Pons (tissue), 1 donor: ENCODE results near the gene CALML3.
"Not testable (repeated sequence)": the region's sequence is repeated elsewhere in the genome, so short reads cannot be mapped to it uniquely, and the experiment has no call there.

Experiments
- DNase-seq: peaks from one replicate; pipeline ENCODE4 v3.0.0-alpha.2; 2016; ENCODE audit warnings: low spot score

The CALML3 gene

GRCh38 chr10:5553400-5554170 lies 28.8 kb downstream of the CALML3 start:
- DNase-seq: no peak

- no peak for DNase-seq
Measured at GRCh38 chr10:5555021-5555510, 30.3 kb downstream of the CALML3 start.

- DNase-seq: no peak
Measured at GRCh38 chr10:5555881-5556280, 31.1 kb downstream of the CALML3 start.

GRCh38 chr10:5556576-5556975 lies 31.8 kb downstream of the CALML3 start:
- no peak for DNase-seq

GRCh38 chr10:5557040-5557721 lies 32.4 kb downstream of the CALML3 start:
- no peak for DNase-seq

- DNase-seq: no peak
Measured at GRCh38 chr10:5557799-5558771, 33.3 kb downstream of the CALML3 start.

- not testable (repeated sequence) for DNase-seq
Measured at GRCh38 chr10:5559022-5559421, 34.3 kb downstream of the CALML3 start.

- no peak for DNase-seq
Measured at GRCh38 chr10:5559642-5560141, 34.9 kb downstream of the CALML3 start.

GRCh38 chr10:5560142-5560816 lies 35.5 kb downstream of the CALML3 start:
- DNase-seq: no peak

- DNase-seq: no peak
Measured at GRCh38 chr10:5560817-5561703, 36.3 kb downstream of the CALML3 start.

- DNase-seq: no peak
Measured at GRCh38 chr10:5561704-5562645, 37.2 kb downstream of the CALML3 start.

GRCh38 chr10:5563321-5563961 lies 38.7 kb downstream of the CALML3 start:
- DNase-seq: no peak

- no peak for DNase-seq
Measured at GRCh38 chr10:5563991-5564536, 39.3 kb downstream of the CALML3 start.

GRCh38 chr10:5564537-5565204 lies 39.9 kb downstream of the CALML3 start:
- no peak for DNase-seq

GRCh38 chr10:5565205-5565545 lies 40.4 kb downstream of the CALML3 start:
- no peak for DNase-seq

GRCh38 chr10:5565671-5566581 lies 41.2 kb downstream of the CALML3 start:
- no peak for DNase-seq

GRCh38 chr10:5566614-5567013 lies 41.9 kb downstream of the CALML3 start:
- DNase-seq: no peak
